A549 (cell line): Measurements from ENCODE around the gene FBRSL1. TPM values are rescaled to one million over a fixed set of nuclear protein-coding genes. Genes with fewer than 3 reads are reported as not detected.

Experiments
- ATAC-seq, 2 experiments: fragments of 200-7000 bp in 1 of 2; fragments of >200 bp in 1 of 2; cut with Nextera tagmentation in 1 of 2; cut with Tn5 transposase in 1 of 2; 3 replicates each; pipeline versions ENCODE4 v1.8.0 to v1.9.1; 2018 to 2020; ENCODE audit warnings: mild to moderate bottlenecking in 1 of 2, moderate library complexity in 1 of 2
- CTCF ChIA-PET: fragments of 300-600 bp; sonication (Branson Sonifier 250); formaldehyde crosslinking; extraction: SDS; loops from one replicate; lab custom pipeline; 2021; ENCODE audit warnings: antibody characterized with exemption, inconsistent platforms; lab: Yijun Ruan, JAX
- POLR2A ChIA-PET: fragments of 350-600 bp; formaldehyde crosslinking; extraction: SDS; loops from one replicate; lab custom pipeline; 2021; ENCODE audit warnings: antibody characterized with exemption, inconsistent platforms; lab: Yijun Ruan, JAX
- DNase-seq, 2 experiments: peaks; one replicate each; pipeline versions ENCODE4 v3.0.0 to v3.0.0-alpha.2; 2011 to 2016; ENCODE audit warnings: low read depth in 1 of 2, low spot score in 1 of 2
- FAIRE-seq: peaks from 2 replicates; lab custom pipeline; 2011; peaks lifted over from hg19 to GRCh38; lab: Jason Lieb, UNC
- H3K27ac ChIP-seq, 2 experiments: fragments of >200 bp; sonication (Bioruptor Twin); formaldehyde crosslinking; 3 replicates each; pipeline ENCODE4 v1.5.1; 2016 to 2017
- H3K4me1 ChIP-seq: fragments of >200 bp; sonication (Bioruptor Twin); formaldehyde crosslinking; 3 replicates; pipeline ENCODE4 v1.6.1; 2016
- H3K4me2 ChIP-seq: fragments of >200 bp; sonication (Bioruptor Twin); formaldehyde crosslinking; 3 replicates; pipeline ENCODE4 v1.6.1; 2016
- H3K4me3 ChIP-seq: fragments of >200 bp; sonication (Bioruptor Twin); formaldehyde crosslinking; 3 replicates; pipeline ENCODE4 v1.5.1; 2016
- H3K9me3 ChIP-seq: fragments of >200 bp; sonication (Bioruptor Twin); formaldehyde crosslinking; 3 replicates; pipeline ENCODE4 v1.6.1; 2016
- CEBPB ChIP-seq, 2 experiments: fragments of >200 bp in 1 of 2; sonication (Bioruptor Twin) in 1 of 2; formaldehyde crosslinking in 1 of 2; IDR thresholded peaks; 2 replicates each; pipeline ENCODE4 v1.6.1; 2012 to 2016
- CHD4 ChIP-seq: fragments of 200-600 bp; sonication (generic); IDR thresholded peaks from 2 replicates; pipeline ENCODE4 v1.6.1; 2016; ENCODE audit warnings: antibody characterized with exemption, mild to moderate bottlenecking, borderline replicate concordance
- HOXA7 ChIP-seq: fragments of 250-450 bp; sonication (Bioruptor Pico); IDR thresholded peaks from 2 replicates; pipeline ENCODE4 v1.5.0; 2020; ENCODE audit warnings: mild to moderate bottlenecking, moderate library complexity
- HOXB5 ChIP-seq: fragments of 250-450 bp; sonication (Bioruptor Pico); IDR thresholded peaks from 2 replicates; pipeline ENCODE4 v1.5.0; 2020; ENCODE audit warnings: mild to moderate bottlenecking, moderate library complexity
- KDM1A ChIP-seq: fragments of 200-600 bp; sonication (generic); IDR thresholded peaks from 2 replicates; pipeline ENCODE4 v1.6.1; 2016; ENCODE audit warnings: low read depth, mild to moderate bottlenecking
- KDM5A ChIP-seq: fragments of 200-600 bp; sonication (generic); IDR thresholded peaks from 2 replicates; pipeline ENCODE4 v1.6.1; 2016; ENCODE audit warnings: antibody characterized with exemption, mild to moderate bottlenecking
- MAFK ChIP-seq: fragments of 450-650 bp; IDR thresholded peaks from 2 replicates; pipeline ENCODE4 v1.6.1; 2014; ENCODE audit not compliant: partially characterized antibody
- MYC ChIP-seq: IDR thresholded peaks from 2 replicates; pipeline ENCODE4 v1.6.1; 2012; ENCODE audit warnings: mild to moderate bottlenecking, inconsistent platforms, low read length, improper control_type of control experiment, borderline replicate concordance
- NR3C1 ChIP-seq: fragments of >200 bp; sonication (Bioruptor Twin); formaldehyde crosslinking; IDR thresholded peaks from 3 replicates; pipeline ENCODE4 v1.6.1; 2017
- POLR2AphosphoS2 ChIP-seq: conservative IDR thresholded peaks from 2 replicates; pipeline ENCODE4 v1.6.1; 2012; ENCODE audit warnings: low read length, improper control_type of control experiment, inconsistent platforms
- TP53 ChIP-seq: fragments of 250-450 bp; sonication (Bioruptor Pico); IDR thresholded peaks from 2 replicates; pipeline ENCODE4 v1.5.0; 2021; ENCODE audit warnings: mild to moderate bottlenecking, moderate library complexity
- ZC3H11A ChIP-seq: fragments of 450-650 bp; IDR thresholded peaks from 2 replicates; pipeline ENCODE4 v1.6.1; 2014; ENCODE audit warnings: antibody characterized with exemption, mild to moderate bottlenecking
- ZFP36 ChIP-seq: fragments of 450-650 bp; IDR thresholded peaks from 2 replicates; pipeline ENCODE4 v1.6.1; 2014; ENCODE audit warnings: borderline replicate concordance; ENCODE audit not compliant: partially characterized antibody
- ZNF302 ChIP-seq: fragments of 250-450 bp; sonication (Bioruptor Pico); IDR thresholded peaks from 2 replicates; pipeline ENCODE4 v1.9.0; 2021; ENCODE audit warnings: inconsistent platforms, mild to moderate bottlenecking, moderate library complexity
- WGBS: methylation state at CpG from one replicate; pipeline ENCODE4 v1.1.6; 2017; ENCODE audit errors: missing lambda C conversion rate; 5-methylcytosine and 5-hydroxymethylcytosine counted together
- polyA plus RNA-seq, 4 experiments: library from polyadenylated mRNA; depleted of rRNA in 3 of 4; stranded (reverse); fragments of >200 nt; fragmentation: RNase III in 1 of 4; extraction: RNeasy Plus Mini Kit Qiagen cat#74134 plus additional on column Dnase treatment in 1 of 4; gene quantifications; 2 replicates in 3 of 4; 3 replicates in 1 of 4; pipeline ENCODE4 v1.2.3, GENCODE V29; 2011 to 2017
- TF ChIP-seq, protein P1 (sequence below): fragments of 250-450 bp; sonication (Bioruptor Pico); IDR thresholded peaks from 2 replicates; pipeline ENCODE4 v1.5.0; 2021; ENCODE audit warnings: mild to moderate bottlenecking, moderate library complexity, borderline replicate concordance
- TF ChIP-seq, protein P2 (sequence below): fragments of 450-650 bp; IDR thresholded peaks from 2 replicates; pipeline ENCODE4 v1.6.1; 2014; ENCODE audit warnings: antibody characterized with exemption
- TF ChIP-seq, protein P3 (sequence below): IDR thresholded peaks from 2 replicates; pipeline ENCODE4 v1.6.1; 2012
- TF ChIP-seq, protein P4 (sequence below): IDR thresholded peaks from 2 replicates; pipeline ENCODE4 v1.6.1; 2012; ENCODE audit warnings: low read depth, borderline replicate concordance

Gene FBRSL1
- polyA plus RNA-seq, 2 of the 4 experiments (the other 2 are of a cell fraction): 3.0 to 32.8 TPM

DNA sequence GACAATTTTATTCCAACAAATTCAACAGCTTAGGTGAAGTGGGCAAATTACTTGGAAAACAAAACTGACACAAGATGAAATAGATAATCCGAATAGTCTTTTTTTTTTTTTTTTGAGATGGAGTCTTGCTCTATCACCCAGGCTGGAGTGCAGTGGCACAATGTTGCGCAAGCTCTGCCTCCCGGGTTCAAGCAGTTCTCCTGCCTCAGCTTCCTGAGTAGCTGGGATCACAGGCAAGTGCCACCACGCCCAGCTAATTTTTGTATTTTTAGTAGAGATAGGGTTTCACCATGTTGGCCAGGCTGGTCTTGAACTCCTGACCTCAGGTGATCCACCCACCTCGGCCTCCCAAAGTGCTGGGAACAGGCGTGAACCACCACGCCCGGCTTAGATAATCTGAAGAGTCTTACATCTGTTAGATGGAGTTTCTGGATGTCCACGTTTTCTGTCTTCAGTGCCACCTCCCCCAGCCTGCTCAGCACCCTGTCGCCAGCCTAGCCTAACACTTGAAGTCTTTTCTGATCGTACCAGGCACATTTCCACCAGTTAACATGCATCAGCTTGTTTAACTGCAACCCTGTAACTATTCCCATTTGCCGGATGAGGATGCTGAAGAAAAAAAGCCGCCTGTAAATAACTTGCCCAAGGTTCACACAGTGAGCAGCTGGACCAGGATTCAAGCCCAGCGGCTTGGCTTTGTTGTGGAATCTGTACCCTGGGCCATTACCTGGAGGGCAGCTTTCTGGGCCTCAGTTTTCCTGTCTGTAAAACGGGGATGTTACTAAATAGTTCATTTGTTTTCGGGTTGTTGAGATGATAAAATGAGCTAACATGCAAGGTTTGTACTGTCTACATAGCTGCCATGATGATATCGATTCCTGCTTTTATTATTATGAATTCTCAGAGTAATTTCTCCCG, 26.4 kb downstream of the FBRSL1 start:
- Histone ChIP-seq H3K9me3 (peaks cover 10% of the 10 kb centered on the region), H3K4me3 (no peak overlapping the region), H3K4me2 (no peak overlapping the region)
- 88% methylated on average over 18 of the region's 18 CpGs for WGBS
- no peak for DNase-seq
- FAIRE-seq: no peak
- POLR2A ChIA-PET: interaction anchor here (0.7 kb wide), 1 partner anchor 73 kb away, joined by 5 read pairs; no protein-coding TSS in a partner anchor
- TF ChIP-seq CEBPB (IDR thresholded peaks at IDR 0.05) (peak; percentile 18 to 25; a peak in 1 of 4 replicates), MYC (no peak), POLR2AphosphoS2 (no peak), KDM1A (peak; percentile 78; the same call in 1 of the 2 replicates), CHD4 (0 out of 2 replicates have a peak, but pooled peaks have one; percentile 33)
- TF ChIP-seq, all 56 proteins: peak for 3
- no peak for ATAC-seq
- Histone ChIP-seq H3K27ac (no peak overlapping the region), H3K4me1 (peaks cover 13% of the 10 kb centered on the region)
- CTCF ChIA-PET: interaction anchor here (1.1 to 2.1 kb wide), 3 partner anchors 9 to 101 kb away, joined by 3 to 5 read pairs (median 4); no protein-coding TSS in a partner anchor

DNA sequence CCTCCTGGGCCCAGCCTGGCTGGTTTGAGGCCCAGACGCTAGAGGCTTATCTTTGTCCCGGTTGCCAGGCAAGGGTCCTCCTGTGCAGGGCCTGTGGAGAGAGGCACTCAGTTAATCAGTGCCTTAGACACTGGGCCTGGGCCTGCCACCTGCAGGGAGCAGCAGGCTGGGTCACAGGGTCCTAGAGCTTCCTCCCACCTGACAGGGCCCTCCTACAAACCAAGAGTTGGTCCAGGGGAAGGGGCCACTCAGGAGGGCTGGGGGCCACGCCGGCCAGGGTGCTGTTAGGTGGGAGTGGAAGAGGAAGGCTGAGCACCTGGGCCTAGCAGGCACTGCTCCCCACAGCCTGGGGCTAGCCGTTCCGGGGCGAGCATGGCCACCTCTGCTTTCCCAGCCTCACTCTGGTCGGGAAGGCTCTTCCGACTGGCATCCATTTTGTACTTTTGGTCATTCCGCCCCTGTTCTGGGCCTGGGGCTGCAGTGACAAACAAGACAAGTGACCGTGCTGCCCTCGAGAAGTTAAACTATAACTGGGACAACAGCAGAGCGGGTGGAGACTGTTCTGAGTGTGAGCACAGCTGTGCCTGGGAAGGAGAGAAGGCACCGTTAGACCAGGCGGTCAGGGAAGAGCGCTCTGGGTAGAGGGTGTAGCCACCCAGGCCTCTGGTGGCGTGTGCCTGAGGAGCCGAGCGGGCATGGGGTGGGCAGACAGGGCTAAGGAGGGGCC, 27.2 kb downstream of the FBRSL1 start:
- Histone ChIP-seq H3K4me2 (no peak overlapping the region), H3K27ac (no peak overlapping the region), H3K4me3 (no peak overlapping the region), H3K9me3 (peaks cover 10% of the 10 kb centered on the region), H3K4me1 (peaks cover 20% of the 10 kb centered on the region)
- WGBS: 88% methylated on average over 19 of the region's 19 CpGs
- ChIA-PET CTCF (interaction anchor here (0.9 to 1.1 kb wide), 2 partner anchors 10 to 11 kb away, joined by 3 read pairs; no protein-coding TSS in a partner anchor), POLR2A (no interaction called here)
- ATAC-seq (no peak), DNase-seq (no peak), FAIRE-seq (no peak)
- TF ChIP-seq ZNF302 (CRISPR knock-in tag) (no peak), KDM5A (no peak), HOXA7 (CRISPR knock-in tag) (no peak), CEBPB (IDR thresholded peaks at IDR 0.05) (no peak), HOXB5 (CRISPR knock-in tag) (no peak), MAFK (no peak), MYC (no peak), NR3C1 (no peak), ZFP36 (no peak), TP53 (CRISPR knock-in tag) (no peak), ZC3H11A (no peak), CHD4 (no peak)
- TF ChIP-seq, protein P1, sequence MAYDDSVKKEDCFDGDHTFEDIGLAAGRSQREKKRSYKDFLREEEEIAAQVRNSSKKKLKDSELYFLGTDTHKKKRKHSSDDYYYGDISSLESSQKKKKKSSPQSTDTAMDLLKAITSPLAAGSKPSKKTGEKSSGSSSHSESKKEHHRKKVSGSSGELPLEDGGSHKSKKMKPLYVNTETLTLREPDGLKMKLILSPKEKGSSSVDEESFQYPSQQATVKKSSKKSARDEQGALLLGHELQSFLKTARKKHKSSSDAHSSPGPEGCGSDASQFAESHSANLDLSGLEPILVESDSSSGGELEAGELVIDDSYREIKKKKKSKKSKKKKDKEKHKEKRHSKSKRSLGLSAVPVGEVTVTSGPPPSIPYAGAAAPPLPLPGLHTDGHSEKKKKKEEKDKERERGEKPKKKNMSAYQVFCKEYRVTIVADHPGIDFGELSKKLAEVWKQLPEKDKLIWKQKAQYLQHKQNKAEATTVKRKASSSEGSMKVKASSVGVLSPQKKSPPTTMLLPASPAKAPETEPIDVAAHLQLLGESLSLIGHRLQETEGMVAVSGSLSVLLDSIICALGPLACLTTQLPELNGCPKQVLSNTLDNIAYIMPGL (CRISPR knock-in tag): no peak
- TF ChIP-seq, protein P2, sequence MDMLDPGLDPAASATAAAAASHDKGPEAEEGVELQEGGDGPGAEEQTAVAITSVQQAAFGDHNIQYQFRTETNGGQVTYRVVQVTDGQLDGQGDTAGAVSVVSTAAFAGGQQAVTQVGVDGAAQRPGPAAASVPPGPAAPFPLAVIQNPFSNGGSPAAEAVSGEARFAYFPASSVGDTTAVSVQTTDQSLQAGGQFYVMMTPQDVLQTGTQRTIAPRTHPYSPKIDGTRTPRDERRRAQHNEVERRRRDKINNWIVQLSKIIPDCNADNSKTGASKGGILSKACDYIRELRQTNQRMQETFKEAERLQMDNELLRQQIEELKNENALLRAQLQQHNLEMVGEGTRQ: no peak
- TF ChIP-seq, protein P3, sequence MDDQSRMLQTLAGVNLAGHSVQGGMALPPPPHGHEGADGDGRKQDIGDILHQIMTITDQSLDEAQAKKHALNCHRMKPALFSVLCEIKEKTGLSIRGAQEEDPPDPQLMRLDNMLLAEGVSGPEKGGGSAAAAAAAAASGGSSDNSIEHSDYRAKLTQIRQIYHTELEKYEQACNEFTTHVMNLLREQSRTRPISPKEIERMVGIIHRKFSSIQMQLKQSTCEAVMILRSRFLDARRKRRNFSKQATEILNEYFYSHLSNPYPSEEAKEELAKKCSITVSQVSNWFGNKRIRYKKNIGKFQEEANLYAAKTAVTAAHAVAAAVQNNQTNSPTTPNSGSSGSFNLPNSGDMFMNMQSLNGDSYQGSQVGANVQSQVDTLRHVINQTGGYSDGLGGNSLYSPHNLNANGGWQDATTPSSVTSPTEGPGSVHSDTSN: no peak
- TF ChIP-seq, protein P4, sequence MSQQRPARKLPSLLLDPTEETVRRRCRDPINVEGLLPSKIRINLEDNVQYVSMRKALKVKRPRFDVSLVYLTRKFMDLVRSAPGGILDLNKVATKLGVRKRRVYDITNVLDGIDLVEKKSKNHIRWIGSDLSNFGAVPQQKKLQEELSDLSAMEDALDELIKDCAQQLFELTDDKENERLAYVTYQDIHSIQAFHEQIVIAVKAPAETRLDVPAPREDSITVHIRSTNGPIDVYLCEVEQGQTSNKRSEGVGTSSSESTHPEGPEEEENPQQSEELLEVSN: no peak
